Left ventricle myocardium superior (tissue), 1 donor: ENCODE measurements around the gene TIE1. TPM values are rescaled to one million over a fixed set of nuclear protein-coding genes. Genes with fewer than 3 reads are reported as not detected.
A peak's percentile ranks its signal among the peaks of the same experiment; 100 is the strongest.

Source experiments
- ATAC-seq: fragments of 200-7000 bp; cut with Tn5 transposase; one replicate; pipeline ENCODE4 v1.9.1; 2020; ENCODE audit warnings: mild to moderate bottlenecking, moderate library complexity
- DNase-seq: peaks from one replicate; pipeline ENCODE4 v3.0.0-alpha.2; 2020
- intact Hi-C: fragments of 100-400 bp; cut with micrococcal nuclease; formaldehyde crosslinking; loops from one replicate; pipeline ENCODE4 v1.11.0; 2022
- total RNA-seq: library from RNA; stranded (reverse); fragmentation: NEBNext Ultra II Directional; extraction: Animal tissue kit (Norgen Biotek cat#: 25700); gene quantifications from one replicate; pipeline ENCODE4 v1.2.1, GENCODE V29; 2021
- donor health status: DM: no; HTN: yes; CAD: no; lungs with severe emphysema.

TIE1 gene
- total RNA-seq, 1 donor from 2014 or later, result 21.9 TPM

GRCh38 chr1:43321331-43321891 is 20.6 kb downstream of the TIE1 start:
- no peak for DNase-seq
- no peak for ATAC-seq
- intact Hi-C loops, result no loop called here

- DNase-seq (no peak), ATAC-seq (no peak)
- intact Hi-C loops, result no loop called here
Measured at GRCh38 chr1:43322506-43322905, 21.7 kb downstream of the TIE1 start.

GRCh38 chr1:43324810-43325209 is 24.0 kb downstream of the TIE1 start:
- ATAC-seq (no peak), DNase-seq (no peak)
- intact Hi-C loops, result no loop called here

GRCh38 chr1:43325381-43325780 is 24.6 kb downstream of the TIE1 start:
- no peak for DNase-seq

GRCh38 chr1:43327549-43328292 is 26.9 kb downstream of the TIE1 start:
- DNase-seq, result no peak
- no peak for ATAC-seq
- intact Hi-C loops, result no loop called here

More at GRCh38 chr1:43325381-43325780, 24.6 kb downstream of the TIE1 start:
- intact Hi-C loops, result no loop called here
- no peak for ATAC-seq

- ATAC-seq, result peak; percentile 86
- intact Hi-C loops, result no loop called here
- DNase-seq, result peak; percentile 64
Measured at GRCh38 chr1:43329995-43330751, 29.4 kb downstream of the TIE1 start.

- intact Hi-C loops, result no loop called here
- DNase-seq (no peak), ATAC-seq (no peak)
Measured at GRCh38 chr1:43331688-43332087, 30.9 kb downstream of the TIE1 start.

GRCh38 chr1:43334453-43335205 is 33.8 kb downstream of the TIE1 start:
- no peak for ATAC-seq
- no peak for DNase-seq
- intact Hi-C loops, result no loop called here

GRCh38 chr1:43337588-43337987 is 36.8 kb downstream of the TIE1 start, which contains the start of gene MPL:
TSS of gene MPL (plus strand) at chr1:43337818. CDS start at chr1:43337849, 31 bp downstream.
- ATAC-seq, result no peak
- intact Hi-C loops, result no loop called here

GRCh38 chr1:43338001-43338400 is 37.2 kb downstream of the TIE1 start:
- ATAC-seq (no peak), DNase-seq (no peak)
- intact Hi-C loops, result no loop called here

More at GRCh38 chr1:43337588-43337987, 36.8 kb downstream of the TIE1 start, which contains the start of gene MPL:
- no peak for DNase-seq

GRCh38 chr1:43339584-43340232 is 38.9 kb downstream of the TIE1 start:
- intact Hi-C loops, result no loop called here
- no peak for ATAC-seq
- DNase-seq, result no peak

GRCh38 chr1:43340559-43340958 is 39.8 kb downstream of the TIE1 start:
- DNase-seq (no peak), ATAC-seq (no peak)
- intact Hi-C loops, result no loop called here

- intact Hi-C loops, result no loop called here
- DNase-seq (no peak), ATAC-seq (peak; percentile 68)
Measured at GRCh38 chr1:43344267-43344850, 43.6 kb downstream of the TIE1 start.

GRCh38 chr1:43345120-43345519 is 44.3 kb downstream of the TIE1 start:
- DNase-seq, result no peak
- intact Hi-C loops, result no loop called here
- peak; percentile 39 for ATAC-seq

- intact Hi-C loops, result no loop called here
- no peak for ATAC-seq
- no peak for DNase-seq
Measured at GRCh38 chr1:43346636-43347035, 45.9 kb downstream of the TIE1 start.

- intact Hi-C loops, result no loop called here
- ATAC-seq, result peak; percentile 2
- DNase-seq, result no peak
Measured at GRCh38 chr1:43348343-43348808, 47.6 kb downstream of the TIE1 start.

GRCh38 chr1:43348809-43349593 is 48.2 kb downstream of the TIE1 start:
- intact Hi-C loops, result no loop called here

More at GRCh38 chr1:43348809-43349593, 48.2 kb downstream of the TIE1 start:
- DNase-seq (peak; percentile 93), ATAC-seq (peak; percentile 89)
